ENCODE data around the gene CCDC150.

GRCh38 chr2:196759378-196759706 is 119.8 kb downstream of the CCDC150 start:
- no peak for TF ChIP-seq CTCF (IDR thresholded peaks at IDR 0.05)
- no peak for TF ChIP-seq POLR2AphosphoS5 (IDR thresholded peaks at IDR 0.05)

Data from prostate gland (tissue), 2 donors.